CD4-positive, alpha-beta T cell treated with Interleukin-15 for 4 hours (primary cell): Measurements from ENCODE around the gene GGTA1.
"Not testable (repeated sequence)": the region's sequence is repeated elsewhere in the genome, so short reads cannot be mapped to it uniquely, and the experiment has no call there.

ENCODE experiments used
- DNase-seq: peaks from one replicate; pipeline ENCODE4 v3.0.0-alpha.2; 2020; ENCODE audit warnings: low spot score

GGTA1 gene

GRCh38 chr9:121455527-121456239, 44.0 kb downstream of the GGTA1 start:
- no peak for DNase-seq

DNA sequence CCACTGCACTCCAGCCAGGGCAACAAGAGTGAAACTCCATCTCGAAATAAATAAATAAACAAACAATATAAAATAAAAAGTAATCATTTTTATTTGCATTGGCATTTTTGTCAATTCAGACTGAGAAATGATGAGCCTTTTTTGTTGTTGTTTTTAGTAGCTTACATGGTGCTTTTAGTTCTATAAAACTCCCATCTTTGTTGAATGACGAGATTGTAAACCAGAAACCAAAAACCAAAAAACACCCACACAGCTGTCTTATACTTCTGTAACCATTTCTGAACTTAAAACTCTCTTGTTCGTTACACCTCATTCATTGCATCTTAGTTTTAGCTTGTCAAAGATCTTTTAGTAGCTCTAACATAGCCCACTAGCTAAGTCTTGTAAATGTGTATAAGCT, 44.7 kb downstream of the GGTA1 start:
- DNase-seq: no peak

DNA sequence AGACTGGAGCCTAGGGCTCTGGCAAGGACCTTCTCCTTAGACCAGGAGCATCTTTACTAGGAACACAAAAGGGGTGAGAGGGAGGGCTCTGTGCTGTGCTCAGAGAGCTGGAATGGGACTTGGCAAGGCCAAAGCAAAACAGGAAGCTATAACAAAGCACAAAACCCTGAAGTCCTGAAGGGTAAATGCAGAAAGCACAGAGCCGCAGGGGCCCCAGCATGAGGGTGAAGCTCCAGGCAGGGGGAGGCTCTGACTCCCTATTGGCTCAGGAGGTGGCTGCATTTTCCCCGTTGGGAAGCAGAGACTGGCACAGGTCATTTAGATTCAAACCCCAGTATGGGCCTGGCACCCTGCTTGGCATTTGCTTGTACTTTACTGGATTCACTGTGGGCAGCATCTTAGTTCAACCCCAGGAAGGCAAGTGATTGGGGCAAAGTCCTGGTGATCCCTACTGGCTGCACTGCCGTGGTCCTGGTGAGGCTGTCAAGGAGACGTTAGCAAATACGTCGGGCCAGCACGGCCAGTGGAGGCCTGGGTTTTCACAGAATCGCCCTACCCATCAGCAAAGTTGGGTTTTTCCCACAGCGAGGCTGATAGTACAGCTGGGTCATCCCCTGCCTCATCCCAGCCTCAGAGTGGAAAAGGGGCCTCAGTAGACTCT, 46.3 kb downstream of the GGTA1 start:
- no peak for DNase-seq

GRCh38 chr9:121452085-121452484, 47.6 kb downstream of the GGTA1 start:
- DNase-seq: no peak

GRCh38 chr9:121451586-121451985, 48.1 kb downstream of the GGTA1 start:
- DNase-seq: no peak

- DNase-seq: no peak
These were observed 49.4 kb downstream of the GGTA1 start for GRCh38 chr9:121450241-121450640.

DNA sequence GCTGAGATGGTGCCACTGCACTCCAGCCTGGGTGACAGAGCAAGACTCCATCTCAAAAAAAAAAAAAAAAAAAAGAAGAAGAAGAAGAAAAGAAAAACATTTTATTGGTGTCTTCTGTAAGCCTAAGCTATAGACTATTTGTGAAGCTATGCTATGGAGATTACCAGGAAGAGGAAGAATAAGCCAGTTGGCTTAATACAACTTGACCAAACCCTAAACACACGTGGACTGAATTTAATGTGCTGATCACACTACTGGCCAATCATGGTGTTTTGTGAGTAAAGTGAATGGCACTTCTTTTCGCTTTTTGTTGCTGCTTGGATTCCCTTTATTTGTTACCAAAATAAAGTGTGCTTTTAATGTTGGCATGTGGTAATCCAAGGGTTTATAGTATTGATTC, 49.9 kb downstream of the GGTA1 start:
- DNase-seq: no peak

DNA sequence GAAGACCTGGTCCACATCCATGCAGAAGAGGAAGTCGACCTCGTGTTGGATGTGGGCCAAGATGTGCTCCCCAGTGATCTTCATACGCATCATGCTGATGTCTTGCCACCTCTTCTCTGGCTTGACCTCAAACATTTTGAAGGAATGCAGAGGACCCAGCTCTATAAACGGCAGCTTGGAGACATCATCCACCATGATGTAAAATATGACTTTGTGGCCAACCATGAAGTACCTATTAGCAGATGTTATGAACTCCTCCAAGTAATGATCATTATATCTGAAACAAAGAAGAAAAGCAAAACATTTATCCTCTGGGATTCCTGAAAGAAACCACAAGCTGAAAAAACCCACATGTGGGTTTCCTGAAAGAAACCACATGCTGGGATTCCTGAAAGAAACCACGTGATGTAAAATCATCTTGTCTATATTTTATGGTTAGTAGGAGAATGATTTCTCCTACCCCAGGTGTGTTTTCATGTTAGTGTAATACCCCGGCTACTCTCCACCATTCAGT, 52.3 kb downstream of the GGTA1 start:
- DNase-seq: no peak

- no peak for DNase-seq
These were observed 53.7 kb downstream of the GGTA1 start for GRCh38 chr9:121445986-121446385.

- no peak for DNase-seq
These were observed 55.7 kb downstream of the GGTA1 start for GRCh38 chr9:121443981-121444380.

DNA sequence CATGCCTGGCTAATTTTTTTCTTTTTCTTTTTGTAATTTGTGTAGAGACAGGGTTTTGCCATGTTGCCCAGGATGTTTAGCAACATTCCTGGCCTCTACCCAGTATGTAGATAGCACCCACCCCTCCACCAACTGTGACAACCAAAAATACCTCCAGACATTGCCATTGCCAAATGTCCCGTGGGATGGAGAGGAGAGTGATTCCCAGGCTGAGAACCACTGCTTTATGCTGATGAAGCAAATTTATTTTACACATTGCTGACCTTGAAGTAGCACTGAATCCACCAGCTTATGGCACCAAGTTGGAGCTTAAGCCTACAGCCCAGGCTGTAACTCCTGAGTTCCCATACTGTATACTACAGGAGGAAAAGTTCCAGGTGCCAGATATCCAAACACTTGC, 58.5 kb downstream of the GGTA1 start:
- no peak for DNase-seq

DNA sequence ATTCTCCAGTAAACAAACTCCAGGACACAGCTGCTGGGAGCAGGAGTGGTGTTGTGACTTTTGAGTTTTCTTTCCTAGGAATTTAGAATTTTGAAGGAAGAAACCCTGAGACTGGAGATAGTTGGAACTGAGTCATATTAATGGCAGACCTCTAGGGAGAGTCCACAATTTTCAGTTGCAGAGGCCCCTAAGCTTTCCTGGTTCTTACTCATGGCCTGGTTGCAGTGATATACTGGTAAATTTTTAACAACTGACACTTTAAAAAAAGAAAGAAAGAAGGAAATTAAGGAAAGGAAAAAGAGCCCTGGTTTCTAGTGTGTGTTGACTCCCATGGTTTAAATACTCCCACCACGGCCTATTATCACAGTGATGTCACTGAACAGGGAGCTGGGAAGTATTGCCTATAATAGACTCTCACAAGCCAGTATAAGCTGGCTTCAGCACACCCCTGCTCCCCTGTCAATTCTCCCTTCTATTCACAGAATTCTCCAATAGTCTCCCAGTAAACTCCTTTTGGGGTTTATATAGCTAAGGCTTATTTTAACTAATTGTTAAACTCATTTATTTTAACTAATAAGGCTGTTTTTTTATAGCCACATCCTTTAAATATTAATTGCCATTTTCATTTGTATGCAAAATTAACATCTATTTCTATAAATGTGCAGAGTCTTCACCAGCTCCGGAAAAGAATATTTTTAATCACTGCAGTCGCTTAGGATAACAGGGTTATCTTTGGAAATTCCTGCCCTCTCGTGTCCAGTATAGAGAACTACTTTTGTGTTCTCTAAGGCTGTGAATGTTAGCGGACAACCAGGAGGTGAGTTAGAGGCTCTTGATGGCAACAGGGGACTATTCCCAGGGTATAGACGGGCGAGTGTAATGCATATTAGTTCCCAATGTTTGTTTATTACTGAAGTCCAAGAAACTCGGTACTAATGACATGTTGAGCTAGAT, 59.7 kb downstream of the GGTA1 start:
- no peak for DNase-seq

DNA sequence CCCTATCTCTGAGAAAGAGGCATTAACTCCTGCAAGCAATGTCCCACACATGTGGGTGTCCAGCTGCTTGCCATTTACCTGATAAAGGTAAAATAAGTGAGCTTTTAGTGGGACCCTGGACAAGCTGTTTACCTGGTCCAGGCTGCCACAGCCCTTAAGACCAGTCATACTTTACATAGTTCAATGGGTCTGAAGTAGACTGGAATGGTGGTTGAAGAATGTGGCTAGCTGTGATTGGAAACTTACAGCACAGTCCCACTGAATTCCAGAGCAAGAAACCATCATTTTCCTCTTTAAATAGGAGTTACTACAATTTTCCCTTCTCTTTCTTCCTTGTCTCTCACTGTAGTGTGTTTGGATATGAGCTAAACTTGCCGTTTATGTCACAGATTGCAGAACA, 60.6 kb downstream of the GGTA1 start:
- no peak for DNase-seq

DNA sequence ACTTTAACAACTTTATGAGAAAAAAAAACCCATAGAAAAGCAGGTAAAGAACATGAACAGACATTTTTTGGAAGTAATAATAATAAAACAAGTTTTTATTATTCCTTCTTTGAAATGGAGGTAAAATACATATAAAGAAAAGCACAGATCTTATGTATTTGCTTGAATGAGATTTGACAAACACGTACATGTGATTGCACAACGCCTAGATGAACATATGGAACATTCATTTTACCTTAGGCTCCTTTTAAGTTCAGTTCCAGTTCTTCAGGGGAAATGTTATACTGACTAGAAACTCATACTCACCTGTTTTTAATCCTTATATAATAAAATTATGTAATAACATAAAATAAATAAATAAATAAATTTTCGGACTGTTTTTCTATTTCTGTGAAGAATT, 61.8 kb downstream of the GGTA1 start:
- no peak for DNase-seq

- not testable (repeated sequence) for DNase-seq
These were observed 62.6 kb downstream of the GGTA1 start for GRCh38 chr9:121437046-121437445.

DNA sequence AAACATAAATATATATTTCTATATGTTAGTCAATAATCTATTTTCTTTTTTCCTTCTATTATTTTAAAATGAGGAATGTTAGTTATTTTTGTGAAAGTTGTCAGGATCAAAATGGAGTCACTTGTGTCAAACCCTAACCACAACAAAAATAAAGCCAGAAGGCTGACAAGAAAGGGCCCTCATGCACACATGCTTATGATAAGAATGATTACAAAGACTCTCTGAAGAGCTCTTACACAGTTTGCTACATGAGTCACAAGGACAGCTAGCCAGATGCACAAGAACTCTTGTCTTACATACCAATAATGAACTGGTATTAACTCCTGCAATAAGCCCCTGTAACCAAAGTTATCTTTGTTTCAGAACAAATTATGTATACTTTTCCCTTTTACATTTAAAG, 64.7 kb downstream of the GGTA1 start:
- no peak for DNase-seq

GRCh38 chr9:121427899-121428298, 71.7 kb downstream of the GGTA1 start:
- DNase-seq: no peak

DNA sequence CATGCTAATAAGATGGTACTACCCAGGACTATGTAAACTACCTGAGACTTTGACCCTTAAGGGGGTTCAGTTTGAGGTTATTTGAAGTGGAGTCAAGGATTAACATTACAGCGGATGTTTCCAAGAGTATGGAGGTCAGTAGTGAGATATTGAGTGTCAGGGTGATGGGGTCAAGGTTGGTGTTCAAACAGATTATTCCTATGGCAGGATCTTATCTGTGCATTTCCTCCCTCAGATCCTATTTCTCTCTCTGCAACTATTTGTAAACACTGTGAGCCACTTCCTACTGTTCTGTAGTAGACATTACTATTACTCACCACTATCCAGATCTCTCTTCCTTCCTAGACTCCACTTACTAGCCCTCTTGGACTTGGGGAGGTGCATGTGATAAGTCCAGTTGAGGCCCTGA, 75.6 kb downstream of the GGTA1 start:
- DNase-seq: no peak

DNA sequence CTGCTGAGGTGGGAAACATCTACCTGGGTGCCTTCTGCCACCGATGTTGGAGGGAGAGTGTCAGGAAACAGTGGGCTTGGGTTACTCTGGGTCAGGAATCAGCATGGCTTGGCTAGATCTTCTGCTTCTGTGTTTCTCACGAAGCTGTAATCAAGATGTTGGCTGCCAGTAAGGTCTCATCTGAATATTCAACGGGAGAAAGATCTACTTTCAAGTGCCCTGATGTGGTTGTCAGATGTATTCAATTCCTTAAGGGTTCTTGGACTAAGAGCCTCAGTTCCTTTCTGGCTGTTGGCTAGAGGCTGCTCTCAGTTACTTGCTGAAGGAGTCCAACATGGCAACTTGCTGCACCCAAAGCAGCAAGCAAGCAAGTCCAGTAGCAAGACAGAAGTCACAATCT, 87.7 kb downstream of the GGTA1 start:
- DNase-seq: no peak

GRCh38 chr9:121405899-121406298, 93.7 kb downstream of the GGTA1 start:
- DNase-seq: no peak
